ENCODE results near the gene KIAA0319L. TPM values are rescaled to one million over a fixed set of nuclear protein-coding genes. Genes with fewer than 3 reads are reported as not detected.

The KIAA0319L gene
- total RNA-seq, 1 experiment from 2014 or later: 70.0 TPM

DNA sequence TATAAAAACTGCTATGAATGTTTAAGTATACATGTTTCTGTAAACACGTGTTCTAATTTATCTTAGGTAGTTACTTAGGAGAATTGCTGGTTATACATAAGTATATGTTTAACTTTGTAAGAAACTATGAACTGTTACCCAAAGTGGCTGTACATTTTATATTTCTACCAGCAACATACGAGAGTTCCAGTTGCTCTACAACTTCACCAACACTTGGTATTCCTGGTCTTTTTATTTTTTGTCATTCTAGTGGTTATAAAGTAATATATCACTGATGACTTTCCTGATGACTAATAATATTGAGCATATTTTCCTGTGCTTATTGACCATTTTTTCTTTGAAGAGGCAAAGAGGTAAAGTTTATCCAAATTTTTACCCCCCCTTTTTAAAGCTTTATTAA is 76.0 kb downstream of the KIAA0319L start (continued):
- TF ChIP-seq TEAD4 (CRISPR knock-in tag; IDR thresholded peaks at IDR 0.05) (no peak), ZNF423 (CRISPR knock-in tag; IDR thresholded peaks at IDR 0.05) (no peak), MLX (CRISPR knock-in tag; IDR thresholded peaks at IDR 0.05) (no peak), NR3C1 (CRISPR knock-in tag; conservative IDR thresholded peaks at IDR 0.05; ENCODE audit: low read depth) (no peak), SMAD3 (CRISPR knock-in tag; IDR thresholded peaks at IDR 0.05; ENCODE audit: borderline replicate concordance) (no peak), IRF1 (CRISPR knock-in tag; IDR thresholded peaks at IDR 0.05) (no peak), CBFB (CRISPR knock-in tag; IDR thresholded peaks at IDR 0.05; ENCODE audit: low read depth) (no peak), ERG (CRISPR knock-in tag; IDR thresholded peaks at IDR 0.05) (no peak), ZNF232 (CRISPR knock-in tag; IDR thresholded peaks at IDR 0.05) (no peak), FOXJ3 (CRISPR knock-in tag; IDR thresholded peaks at IDR 0.05; ENCODE audit: borderline replicate concordance) (no peak), ELF4 (CRISPR knock-in tag; IDR thresholded peaks at IDR 0.05; ENCODE audit: low read depth) (no peak), ZNF396 (CRISPR knock-in tag; IDR thresholded peaks at IDR 0.05; ENCODE audit: borderline replicate concordance) (no peak), GABPB1 (CRISPR knock-in tag; IDR thresholded peaks at IDR 0.05) (no peak), EMX1 (CRISPR knock-in tag; IDR thresholded peaks at IDR 0.05) (no peak)
- TF ChIP-seq, protein P1, sequence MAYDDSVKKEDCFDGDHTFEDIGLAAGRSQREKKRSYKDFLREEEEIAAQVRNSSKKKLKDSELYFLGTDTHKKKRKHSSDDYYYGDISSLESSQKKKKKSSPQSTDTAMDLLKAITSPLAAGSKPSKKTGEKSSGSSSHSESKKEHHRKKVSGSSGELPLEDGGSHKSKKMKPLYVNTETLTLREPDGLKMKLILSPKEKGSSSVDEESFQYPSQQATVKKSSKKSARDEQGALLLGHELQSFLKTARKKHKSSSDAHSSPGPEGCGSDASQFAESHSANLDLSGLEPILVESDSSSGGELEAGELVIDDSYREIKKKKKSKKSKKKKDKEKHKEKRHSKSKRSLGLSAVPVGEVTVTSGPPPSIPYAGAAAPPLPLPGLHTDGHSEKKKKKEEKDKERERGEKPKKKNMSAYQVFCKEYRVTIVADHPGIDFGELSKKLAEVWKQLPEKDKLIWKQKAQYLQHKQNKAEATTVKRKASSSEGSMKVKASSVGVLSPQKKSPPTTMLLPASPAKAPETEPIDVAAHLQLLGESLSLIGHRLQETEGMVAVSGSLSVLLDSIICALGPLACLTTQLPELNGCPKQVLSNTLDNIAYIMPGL (CRISPR knock-in tag; IDR thresholded peaks at IDR 0.05): no peak

GRCh38 chr1:35477870-35478269 is 79.3 kb downstream of the KIAA0319L start:
- no peaks in the 10 kb centered on the region for H3K4me1 Mint-ChIP-seq
- peaks cover 13% of the 10 kb centered on the region for H3K9me3 Mint-ChIP-seq
- ATAC-seq (no peak), DNase-seq (ENCODE audit: low spot score) (no peak)
- H3K4me3 Mint-ChIP-seq: no peak overlapping the region
- H3K27ac Mint-ChIP-seq: no peak overlapping the region
- H3K27me3 Mint-ChIP-seq (ENCODE audit: low read depth): no peaks in the 10 kb centered on the region
- peaks cover 30% of the 10 kb centered on the region for H3K36me3 Mint-ChIP-seq
- ChIA-PET POLR2A (no interaction called here), CTCF (no interaction called here)
- TF ChIP-seq ATF2 (CRISPR knock-in tag; IDR thresholded peaks at IDR 0.05; ENCODE audit: borderline replicate concordance, low read depth) (no peak), KAT7 (CRISPR knock-in tag; IDR thresholded peaks at IDR 0.05; ENCODE audit: borderline replicate concordance) (no peak), USF1 (CRISPR knock-in tag; IDR thresholded peaks at IDR 0.05) (no peak), PREB (CRISPR knock-in tag; IDR thresholded peaks at IDR 0.05; ENCODE audit: borderline replicate concordance) (no peak), FOXK1 (CRISPR knock-in tag; IDR thresholded peaks at IDR 0.05) (no peak), ESRRA (CRISPR knock-in tag; IDR thresholded peaks at IDR 0.05; ENCODE audit: borderline replicate concordance) (no peak)
